ENCODE measurements around the gene TP53TG3D. TPM values are rescaled to one million over a fixed set of nuclear protein-coding genes. Genes with fewer than 3 reads are reported as not detected.

The TP53TG3D gene
- total and polyA plus RNA-seq, 2 donors (not counting 3 experiments of a cell fraction or from before 2014, with no cell fraction given) = not detected

Small RNAs within 50 kb of the gene (small RNA-seq; reads per million reads assigned to genes)
- gene AC133485.1 (ENCODE audit: insufficient read depth, insufficient read length, low read depth, low replicate concordance) (not detected), gene AC140878.1 (ENCODE audit: insufficient read depth, insufficient read length, low read depth, low replicate concordance) (not detected)
